ENCODE data around the gene NAPSA. TPM values are rescaled to one million over a fixed set of nuclear protein-coding genes. Genes with fewer than 3 reads are reported as not detected.

Gene NAPSA
- total and polyA plus RNA-seq, 9 of the 15 experiments (the other 6 are each of a cell fraction or from before 2014, with no cell fraction given): 0.25 to 1.9 (median 0.69) TPM

DNA sequence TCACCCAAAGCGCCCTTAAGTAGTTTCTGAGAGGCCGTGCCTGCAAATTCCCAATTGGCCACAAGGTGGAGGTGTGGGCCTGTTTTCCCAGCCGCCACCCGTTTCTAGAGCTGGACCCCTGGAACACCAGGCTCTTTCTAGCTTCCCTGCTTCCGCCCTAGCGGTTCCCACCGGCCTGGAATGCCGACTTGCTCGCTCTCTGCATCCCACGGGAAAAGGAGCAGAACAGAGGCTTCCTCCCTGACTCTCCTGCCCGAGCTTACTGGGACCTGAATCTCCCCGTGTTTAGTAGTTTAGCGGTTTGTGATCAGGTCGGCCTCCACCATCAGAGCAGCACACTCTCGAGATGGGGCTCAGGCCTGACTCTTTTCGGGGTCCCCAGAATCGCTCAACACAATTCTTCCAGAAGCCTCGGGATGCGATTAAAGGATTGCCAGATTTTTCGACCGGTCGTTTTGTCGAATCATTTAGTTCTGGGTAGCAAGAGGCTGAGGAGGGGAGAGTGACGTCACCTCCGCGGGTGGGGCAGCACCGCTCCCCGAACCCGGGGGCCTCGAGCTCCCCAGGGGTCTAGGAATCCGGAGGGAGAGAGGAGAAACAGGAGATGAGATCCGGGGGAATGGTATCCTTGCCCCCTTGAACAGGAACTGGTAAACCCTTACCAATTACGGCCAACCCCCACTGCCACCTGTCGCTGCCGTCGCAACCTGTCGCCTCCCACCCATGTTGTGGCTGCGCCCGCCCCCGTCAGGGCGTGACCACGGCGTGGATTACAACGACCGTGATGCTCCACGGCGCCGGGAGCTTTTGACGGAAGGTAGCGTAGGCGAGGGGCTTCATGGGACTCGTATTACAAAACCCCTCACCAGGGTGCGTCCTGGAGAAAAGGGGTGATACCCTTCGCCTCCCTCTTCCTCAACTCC, 8.0 kb downstream of the NAPSA start (continued):
- TF ChIP-seq, protein P1, sequence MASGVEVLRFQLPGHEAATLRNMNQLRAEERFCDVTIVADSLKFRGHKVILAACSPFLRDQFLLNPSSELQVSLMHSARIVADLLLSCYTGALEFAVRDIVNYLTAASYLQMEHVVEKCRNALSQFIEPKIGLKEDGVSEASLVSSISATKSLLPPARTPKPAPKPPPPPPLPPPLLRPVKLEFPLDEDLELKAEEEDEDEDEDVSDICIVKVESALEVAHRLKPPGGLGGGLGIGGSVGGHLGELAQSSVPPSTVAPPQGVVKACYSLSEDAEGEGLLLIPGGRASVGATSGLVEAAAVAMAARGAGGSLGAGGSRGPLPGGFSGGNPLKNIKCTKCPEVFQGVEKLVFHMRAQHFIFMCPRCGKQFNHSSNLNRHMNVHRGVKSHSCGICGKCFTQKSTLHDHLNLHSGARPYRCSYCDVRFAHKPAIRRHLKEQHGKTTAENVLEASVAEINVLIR (CRISPR knock-in tag; IDR thresholded peaks at IDR 0.05): peak; percentile 62; the same call in 1 of the 2 replicates
- TF ChIP-seq ZBTB1 (CRISPR knock-in tag; IDR thresholded peaks at IDR 0.05; ENCODE audit: borderline replicate concordance, low read depth) (no peak), HDAC2 (IDR thresholded peaks at IDR 0.05) (peak; percentile 64), RFX1 (IDR thresholded peaks at IDR 0.05) (no peak), SRSF1 (IDR thresholded peaks at IDR 0.05; ENCODE audit: low read depth, low read length) (no peak), FOXJ3 (CRISPR knock-in tag; IDR thresholded peaks at IDR 0.05) (no peak), ZC3H4 (CRISPR knock-in tag; IDR thresholded peaks at IDR 0.05; ENCODE audit: borderline replicate concordance) (peak; percentile 79; the same call in 1 of the 2 replicates), CHD2 (IDR thresholded peaks at IDR 0.05; ENCODE audit: low read depth, low read length) (0 out of 2 replicates have a peak, but pooled peaks have one; percentile 28), THRAP3 (IDR thresholded peaks at IDR 0.05; ENCODE audit: borderline replicate concordance) (no peak), RFX5 (IDR thresholded peaks at IDR 0.05; ENCODE audit: low read depth, low read length) (no peak), ESRRB (CRISPR knock-in tag; IDR thresholded peaks at IDR 0.05; ENCODE audit: borderline replicate concordance) (no peak), RCOR1 (IDR thresholded peaks at IDR 0.05; ENCODE audit: borderline replicate concordance in 1 of 2, low read depth in 2 of 2, low read length in 2 of 2) (peak in 1 of 2 experiments; percentile 23; a peak in 1 of 4 replicates), ZFPM2 (CRISPR knock-in tag; IDR thresholded peaks at IDR 0.05) (no peak), KDM1A (IDR thresholded peaks at IDR 0.05) (peak; percentile 25 to 42), TAF9B (IDR thresholded peaks at IDR 0.05; ENCODE audit: partially characterized antibody) (peak; percentile 25), EP400 (IDR thresholded peaks at IDR 0.05) (peak; percentile 84)
- TF ChIP-seq, protein P2, sequence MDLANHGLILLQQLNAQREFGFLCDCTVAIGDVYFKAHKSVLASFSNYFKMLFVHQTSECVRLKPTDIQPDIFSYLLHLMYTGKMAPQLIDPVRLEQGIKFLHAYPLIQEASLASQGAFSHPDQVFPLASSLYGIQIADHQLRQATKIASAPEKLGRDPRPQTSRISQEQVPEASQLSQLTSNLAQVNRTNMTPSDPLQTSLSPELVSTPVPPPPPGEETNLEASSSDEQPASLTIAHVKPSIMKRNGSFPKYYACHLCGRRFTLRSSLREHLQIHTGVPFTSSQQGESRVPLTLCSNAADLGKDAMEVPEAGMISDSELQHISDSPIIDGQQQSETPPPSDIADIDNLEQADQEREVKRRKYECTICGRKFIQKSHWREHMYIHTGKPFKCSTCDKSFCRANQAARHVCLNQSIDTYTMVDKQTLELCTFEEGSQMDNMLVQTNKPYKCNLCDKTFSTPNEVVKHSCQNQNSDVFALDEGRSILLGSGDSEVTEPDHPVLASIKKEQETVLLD (IDR thresholded peaks at IDR 0.05): 0 out of 2 replicates have a peak, but pooled peaks have one; percentile 29
- TF ChIP-seq, protein P3, sequence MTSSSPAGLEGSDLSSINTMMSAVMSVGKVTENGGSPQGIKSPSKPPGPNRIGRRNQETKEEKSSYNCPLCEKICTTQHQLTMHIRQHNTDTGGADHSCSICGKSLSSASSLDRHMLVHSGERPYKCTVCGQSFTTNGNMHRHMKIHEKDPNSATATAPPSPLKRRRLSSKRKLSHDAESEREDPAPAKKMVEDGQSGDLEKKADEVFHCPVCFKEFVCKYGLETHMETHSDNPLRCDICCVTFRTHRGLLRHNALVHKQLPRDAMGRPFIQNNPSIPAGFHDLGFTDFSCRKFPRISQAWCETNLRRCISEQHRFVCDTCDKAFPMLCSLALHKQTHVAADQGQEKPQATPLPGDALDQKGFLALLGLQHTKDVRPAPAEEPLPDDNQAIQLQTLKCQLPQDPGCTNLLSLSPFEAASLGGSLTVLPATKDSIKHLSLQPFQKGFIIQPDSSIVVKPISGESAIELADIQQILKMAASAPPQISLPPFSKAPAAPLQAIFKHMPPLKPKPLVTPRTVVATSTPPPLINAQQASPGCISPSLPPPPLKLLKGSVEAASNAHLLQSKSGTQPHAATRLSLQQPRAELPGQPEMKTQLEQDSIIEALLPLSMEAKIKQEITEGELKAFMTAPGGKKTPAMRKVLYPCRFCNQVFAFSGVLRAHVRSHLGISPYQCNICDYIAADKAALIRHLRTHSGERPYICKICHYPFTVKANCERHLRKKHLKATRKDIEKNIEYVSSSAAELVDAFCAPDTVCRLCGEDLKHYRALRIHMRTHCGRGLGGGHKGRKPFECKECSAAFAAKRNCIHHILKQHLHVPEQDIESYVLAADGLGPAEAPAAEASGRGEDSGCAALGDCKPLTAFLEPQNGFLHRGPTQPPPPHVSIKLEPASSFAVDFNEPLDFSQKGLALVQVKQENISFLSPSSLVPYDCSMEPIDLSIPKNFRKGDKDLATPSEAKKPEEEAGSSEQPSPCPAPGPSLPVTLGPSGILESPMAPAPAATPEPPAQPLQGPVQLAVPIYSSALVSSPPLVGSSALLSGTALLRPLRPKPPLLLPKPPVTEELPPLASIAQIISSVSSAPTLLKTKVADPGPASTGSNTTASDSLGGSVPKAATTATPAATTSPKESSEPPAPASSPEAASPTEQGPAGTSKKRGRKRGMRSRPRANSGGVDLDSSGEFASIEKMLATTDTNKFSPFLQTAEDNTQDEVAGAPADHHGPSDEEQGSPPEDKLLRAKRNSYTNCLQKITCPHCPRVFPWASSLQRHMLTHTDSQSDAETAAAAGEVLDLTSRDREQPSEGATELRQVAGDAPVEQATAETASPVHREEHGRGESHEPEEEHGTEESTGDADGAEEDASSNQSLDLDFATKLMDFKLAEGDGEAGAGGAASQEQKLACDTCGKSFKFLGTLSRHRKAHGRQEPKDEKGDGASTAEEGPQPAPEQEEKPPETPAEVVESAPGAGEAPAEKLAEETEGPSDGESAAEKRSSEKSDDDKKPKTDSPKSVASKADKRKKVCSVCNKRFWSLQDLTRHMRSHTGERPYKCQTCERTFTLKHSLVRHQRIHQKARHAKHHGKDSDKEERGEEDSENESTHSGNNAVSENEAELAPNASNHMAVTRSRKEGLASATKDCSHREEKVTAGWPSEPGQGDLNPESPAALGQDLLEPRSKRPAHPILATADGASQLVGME (CRISPR knock-in tag; IDR thresholded peaks at IDR 0.05): peak; percentile 43; the same call in 1 of the 2 replicates

All from K562 (cell line).